ENCODE measurements around the gene C3orf38. TPM values are rescaled to one million over a fixed set of nuclear protein-coding genes. Genes with fewer than 3 reads are reported as not detected.
"Not testable (repeated sequence)": the region's sequence is repeated elsewhere in the genome, so short reads cannot be mapped to it uniquely, and the experiment has no call there.

The C3orf38 gene
- total RNA-seq, 2 donors from 2014 or later: 35.9 to 37.9 TPM

GRCh38 chr3:88168171-88168570 is 18.4 kb downstream of the C3orf38 start:
- Mint-ChIP-seq H3K36me3 (ENCODE audit: low read depth) (peaks cover 23% of the 10 kb centered on the region), H3K9me3 (peaks cover 4% of the 10 kb centered on the region), H3K27me3 (ENCODE audit: insufficient read depth) (no peaks in the 10 kb centered on the region), H3K27ac (no peak overlapping the region), H3K4me3 (no peak overlapping the region), H3K4me1 (peaks cover 24% of the 10 kb centered on the region)
- DNase-seq: no peak
- no peaks in the 10 kb centered on the region for H3K27me3 ChIP-seq (ENCODE audit: control insufficient read depth, insufficient read depth, low read length, poor library complexity, severe bottlenecking)
- no peak overlapping the region for H3K9ac ChIP-seq (ENCODE audit: extremely low read depth, low read length, poor library complexity, severe bottlenecking)
- H3K4me3 ChIP-seq (ENCODE audit: low read length): no peak overlapping the region
- no peaks in the 10 kb centered on the region for H3K9me3 ChIP-seq (ENCODE audit: control insufficient read depth, low read length)
- WGBS, 2 experiments (ENCODE audit: insufficient coverage in 1 of 2, insufficient read length in 1 of 2): 93 to 99% methylated on average over 3 to 5 of the region's 5 CpGs
- TF ChIP-seq, protein P1, sequence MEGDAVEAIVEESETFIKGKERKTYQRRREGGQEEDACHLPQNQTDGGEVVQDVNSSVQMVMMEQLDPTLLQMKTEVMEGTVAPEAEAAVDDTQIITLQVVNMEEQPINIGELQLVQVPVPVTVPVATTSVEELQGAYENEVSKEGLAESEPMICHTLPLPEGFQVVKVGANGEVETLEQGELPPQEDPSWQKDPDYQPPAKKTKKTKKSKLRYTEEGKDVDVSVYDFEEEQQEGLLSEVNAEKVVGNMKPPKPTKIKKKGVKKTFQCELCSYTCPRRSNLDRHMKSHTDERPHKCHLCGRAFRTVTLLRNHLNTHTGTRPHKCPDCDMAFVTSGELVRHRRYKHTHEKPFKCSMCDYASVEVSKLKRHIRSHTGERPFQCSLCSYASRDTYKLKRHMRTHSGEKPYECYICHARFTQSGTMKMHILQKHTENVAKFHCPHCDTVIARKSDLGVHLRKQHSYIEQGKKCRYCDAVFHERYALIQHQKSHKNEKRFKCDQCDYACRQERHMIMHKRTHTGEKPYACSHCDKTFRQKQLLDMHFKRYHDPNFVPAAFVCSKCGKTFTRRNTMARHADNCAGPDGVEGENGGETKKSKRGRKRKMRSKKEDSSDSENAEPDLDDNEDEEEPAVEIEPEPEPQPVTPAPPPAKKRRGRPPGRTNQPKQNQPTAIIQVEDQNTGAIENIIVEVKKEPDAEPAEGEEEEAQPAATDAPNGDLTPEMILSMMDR (conservative IDR thresholded peaks at IDR 0.05): no peak
- no peak overlapping the region for H3K27ac ChIP-seq (ENCODE audit: low read depth, low read length)
- peaks cover 15% of the 10 kb centered on the region for H3K36me3 ChIP-seq (ENCODE audit: control insufficient read depth, insufficient read depth, low read length)
- no peaks in the 10 kb centered on the region for H3K4me1 ChIP-seq (ENCODE audit: control insufficient read depth, insufficient read depth, low read length)

DNA sequence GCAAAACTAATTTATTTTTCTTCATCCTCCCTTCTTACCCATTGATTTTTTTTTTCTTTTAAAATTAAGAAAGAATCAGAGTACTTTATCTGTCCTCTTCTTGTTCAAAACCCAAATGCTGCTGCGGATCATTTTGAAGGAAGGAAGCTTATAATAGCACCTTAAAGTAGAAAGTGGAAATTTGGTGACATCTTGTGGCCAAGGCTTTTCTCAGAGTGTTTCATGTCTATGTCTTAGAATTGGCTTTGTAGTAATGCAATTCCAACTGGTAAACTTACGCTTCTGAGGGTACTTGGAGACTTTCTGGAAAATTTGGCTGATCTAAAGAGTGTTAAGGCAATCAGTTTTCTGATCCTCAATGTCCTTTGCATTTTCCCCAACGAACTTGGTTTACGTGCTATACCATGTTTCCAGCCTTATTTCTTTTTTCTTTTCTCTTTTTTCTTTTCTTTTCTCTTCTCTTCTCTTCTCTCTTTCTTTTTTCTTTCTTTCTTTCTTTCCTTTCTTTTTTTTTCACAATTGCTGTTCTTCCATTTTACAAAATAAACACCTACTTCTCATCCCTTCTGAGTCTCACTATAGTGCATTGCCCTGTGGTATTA is 30.7 kb downstream of the C3orf38 start:
- no peak overlapping the region for H3K4me3 ChIP-seq (ENCODE audit: low read length)
- Mint-ChIP-seq H3K4me1 (no peaks in the 10 kb centered on the region), H3K27me3 (ENCODE audit: insufficient read depth) (no peaks in the 10 kb centered on the region), H3K36me3 (ENCODE audit: low read depth) (peaks cover 11% of the 10 kb centered on the region), H3K9me3 (peaks cover 19% of the 10 kb centered on the region), H3K27ac (no peak overlapping the region), H3K4me3 (no peak overlapping the region)
- WGBS, 2 experiments (ENCODE audit: insufficient coverage in 1 of 2, insufficient read length in 1 of 2): 69 to 75% methylated on average over 3 to 4 of the region's 4 CpGs
- no peaks in the 10 kb centered on the region for H3K36me3 ChIP-seq (ENCODE audit: control insufficient read depth, insufficient read depth, low read length)
- TF ChIP-seq, protein P1 (conservative IDR thresholded peaks at IDR 0.05): peak; percentile 72
- DNase-seq: no peak
- no peaks in the 10 kb centered on the region for H3K27me3 ChIP-seq (ENCODE audit: control insufficient read depth, insufficient read depth, low read length, poor library complexity, severe bottlenecking)
- H3K4me1 ChIP-seq (ENCODE audit: control insufficient read depth, insufficient read depth, low read length): no peaks in the 10 kb centered on the region
- H3K27ac ChIP-seq (ENCODE audit: low read depth, low read length): no peak overlapping the region
- no peak overlapping the region for H3K9ac ChIP-seq (ENCODE audit: extremely low read depth, low read length, poor library complexity, severe bottlenecking)
- peaks cover 7% of the 10 kb centered on the region for H3K9me3 ChIP-seq (ENCODE audit: control insufficient read depth, low read length)

DNA sequence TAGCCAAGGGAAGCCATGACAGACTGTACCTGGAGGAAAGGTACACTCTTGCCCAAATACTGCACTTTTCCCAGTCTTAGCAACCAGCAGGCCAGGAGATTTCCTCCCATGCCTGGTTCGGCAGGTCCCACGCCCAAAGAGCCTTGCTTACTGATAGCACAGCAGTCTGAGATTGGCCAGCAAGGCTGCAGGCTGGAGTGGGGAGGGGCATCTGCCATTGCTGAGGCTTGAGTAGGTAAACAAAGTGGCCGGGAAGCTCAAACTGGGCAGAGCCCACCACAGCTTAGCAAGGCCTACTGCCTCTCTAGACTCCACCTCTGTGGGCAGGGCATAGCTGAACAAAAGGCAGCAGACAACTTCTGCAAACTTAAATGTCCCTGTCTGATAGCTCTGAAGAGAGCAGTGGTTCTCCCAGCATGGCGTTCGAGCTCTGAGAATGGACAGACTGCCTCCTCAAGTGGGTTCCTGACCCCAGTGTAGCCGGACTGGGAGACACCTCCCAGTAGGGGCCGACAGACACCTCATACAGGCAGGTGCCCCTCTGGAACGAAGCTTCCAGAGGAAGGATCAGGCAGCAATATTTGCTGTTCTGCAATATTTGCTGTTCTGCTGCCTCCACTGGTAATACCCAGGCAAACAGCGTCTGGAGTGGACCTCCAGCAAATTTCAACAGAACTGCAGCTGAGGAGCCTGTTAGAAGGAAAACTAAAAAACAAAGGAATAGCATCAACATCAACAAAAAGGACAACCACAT is 32.6 kb downstream of the C3orf38 start:
- not testable (repeated sequence) for H3K27me3 Mint-ChIP-seq (ENCODE audit: insufficient read depth); DNase-seq; H3K27ac ChIP-seq (ENCODE audit: low read depth, low read length); H3K4me1 ChIP-seq (ENCODE audit: control insufficient read depth, insufficient read depth, low read length); H3K36me3 ChIP-seq (ENCODE audit: control insufficient read depth, insufficient read depth, low read length); H3K27me3 ChIP-seq (ENCODE audit: control insufficient read depth, insufficient read depth, low read length, poor library complexity, severe bottlenecking); H3K9me3 ChIP-seq (ENCODE audit: control insufficient read depth, low read length); H3K36me3 Mint-ChIP-seq (ENCODE audit: low read depth); H3K4me3 ChIP-seq (ENCODE audit: low read length); H3K4me3 Mint-ChIP-seq; H3K4me1 Mint-ChIP-seq; H3K27ac Mint-ChIP-seq; H3K9ac ChIP-seq (ENCODE audit: extremely low read depth, low read length, poor library complexity, severe bottlenecking)
- H3K9me3 Mint-ChIP-seq: peaks cover 34% of the 10 kb centered on the region
- 93 to 96% methylated on average over 5 to 9 of the region's 9 CpGs for WGBS, 2 experiments (ENCODE audit: insufficient coverage in 1 of 2, insufficient read length in 1 of 2)
